K562 (cell line): Measurements from ENCODE around the gene USP13.
"Not testable (repeated sequence)": the region's sequence is repeated elsewhere in the genome, so short reads cannot be mapped to it uniquely, and the experiment has no call there.

Experiments
- ERF ChIP-seq: fragments of 450-650 bp; formaldehyde crosslinking; IDR thresholded peaks from 2 replicates; pipeline ENCODE4 v1.4.0; 2020; ENCODE audit warnings: mild to moderate bottlenecking, mixed read lengths
- MAFK ChIP-seq: IDR thresholded peaks from 2 replicates; pipeline ENCODE4 v1.6.1; 2011; ENCODE audit warnings: low read length, improper control_type of control experiment
- NR2C2 ChIP-seq, 2 experiments: fragments of 200-800 bp in 1 of 2; sonication (Bioruptor generic) in 1 of 2; sonication (generic) in 1 of 2; formaldehyde crosslinking in 1 of 2; IDR thresholded peaks; 2 replicates each; pipeline versions ENCODE4 v1.6.1 to v1.8.0; 2016 to 2022; ENCODE audit warnings: mild to moderate bottlenecking in 1 of 2, missing compliant biosample characterization in 1 of 2, missing genetic modification characterization in 1 of 2, missing genetic modification reagents in 1 of 2
- POLR2A ChIP-seq: fragments of 450-650 bp; conservative IDR thresholded peaks from 2 replicates; pipeline ENCODE4 v1.6.1; 2016
- RBM39 ChIP-seq: fragments of 200-400 bp; formaldehyde crosslinking; optimal IDR thresholded peaks from 2 replicates; pipeline ENCODE3; 2018; ENCODE audit warnings: low read depth, low read length
- SMC3 ChIP-seq: conservative IDR thresholded peaks from 2 replicates; pipeline ENCODE4 v1.6.1; 2011; ENCODE audit warnings: low read depth, low read length, improper control_type of control experiment; ENCODE audit not compliant: insufficient read depth
- SPI1 ChIP-seq: IDR thresholded peaks from 2 replicates; pipeline ENCODE4 v1.6.1; 2011; ENCODE audit warnings: low read depth, low read length, control low read depth, borderline replicate concordance
- U2AF2 ChIP-seq: fragments of 200-400 bp; formaldehyde crosslinking; optimal IDR thresholded peaks from 2 replicates; pipeline ENCODE3; 2017; ENCODE audit warnings: low read depth, mild to moderate bottlenecking, low read length
- TF ChIP-seq, protein P1 (sequence below): fragments of 450-650 bp; formaldehyde crosslinking; IDR thresholded peaks from 2 replicates; pipeline ENCODE4 v1.4.0; 2022; ENCODE audit warnings: missing genetic modification characterization
- TF ChIP-seq, protein P2 (sequence below), 3 experiments: IDR thresholded peaks in 2 of 3; conservative IDR thresholded peaks in 1 of 3; 2 replicates each; pipeline ENCODE4 v1.5.1; 2011 to 2012; ENCODE audit warnings: low read length in 3 of 3, mild to moderate bottlenecking in 3 of 3, control low read depth in 2 of 3, improper control_type of control experiment in 1 of 3, inconsistent platforms in 1 of 3, low read depth in 1 of 3, mixed read lengths in 1 of 3, moderate library complexity in 1 of 3; ENCODE audit not compliant: insufficient read depth in 2 of 3
- TF ChIP-seq, protein P3 (sequence below): fragments of 200-800 bp; sonication (Bioruptor generic); IDR thresholded peaks from 2 replicates; pipeline ENCODE4 v1.6.1; 2016; ENCODE audit warnings: missing genetic modification characterization, missing compliant biosample characterization
- TF ChIP-seq, protein P4 (sequence below): sonication (generic); formaldehyde crosslinking; IDR thresholded peaks from 2 replicates; pipeline ENCODE4 v1.8.1; 2023; ENCODE audit warnings: mild to moderate bottlenecking, missing genetic modification reagents
- TF ChIP-seq, protein P5 (sequence below): sonication (generic); formaldehyde crosslinking; IDR thresholded peaks from 2 replicates; pipeline ENCODE4 v1.8.0; 2022; ENCODE audit warnings: mild to moderate bottlenecking, missing genetic modification reagents

DNA sequence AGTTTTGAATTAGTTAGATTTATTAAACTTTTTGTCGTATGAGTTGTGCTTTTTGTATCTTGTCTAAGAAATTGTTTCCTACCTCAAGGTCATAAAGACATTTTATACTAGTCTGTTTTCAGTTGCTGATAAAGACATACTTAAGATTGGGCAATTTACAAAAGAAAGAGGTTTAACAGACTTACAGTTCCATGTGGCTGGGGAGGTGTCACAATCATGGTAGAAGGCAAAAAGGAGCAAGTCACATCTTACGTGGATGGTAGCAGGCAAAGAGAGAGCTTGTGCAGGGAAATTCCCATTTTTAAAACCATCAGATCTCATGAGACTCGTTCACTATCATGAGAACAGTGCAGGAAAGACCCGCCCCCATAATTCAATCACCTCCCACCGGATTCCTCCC, 30.4 kb downstream of the USP13 start:
- TF ChIP-seq U2AF2; SPI1; MAFK; SMC3; ERF (CRISPR knock-in tag); RBM39; NR2C2 (CRISPR knock-in tag; IDR thresholded peaks at IDR 0.05); NR2C2 (tag; IDR thresholded peaks at IDR 0.05); POLR2A: not testable (repeated sequence)
- TF ChIP-seq, protein P1, sequence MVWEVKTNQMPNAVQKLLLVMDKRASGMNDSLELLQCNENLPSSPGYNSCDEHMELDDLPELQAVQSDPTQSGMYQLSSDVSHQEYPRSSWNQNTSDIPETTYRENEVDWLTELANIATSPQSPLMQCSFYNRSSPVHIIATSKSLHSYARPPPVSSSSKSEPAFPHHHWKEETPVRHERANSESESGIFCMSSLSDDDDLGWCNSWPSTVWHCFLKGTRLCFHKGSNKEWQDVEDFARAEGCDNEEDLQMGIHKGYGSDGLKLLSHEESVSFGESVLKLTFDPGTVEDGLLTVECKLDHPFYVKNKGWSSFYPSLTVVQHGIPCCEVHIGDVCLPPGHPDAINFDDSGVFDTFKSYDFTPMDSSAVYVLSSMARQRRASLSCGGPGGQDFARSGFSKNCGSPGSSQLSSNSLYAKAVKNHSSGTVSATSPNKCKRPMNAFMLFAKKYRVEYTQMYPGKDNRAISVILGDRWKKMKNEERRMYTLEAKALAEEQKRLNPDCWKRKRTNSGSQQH (CRISPR knock-in tag): not testable (repeated sequence)
- TF ChIP-seq, protein P2, sequence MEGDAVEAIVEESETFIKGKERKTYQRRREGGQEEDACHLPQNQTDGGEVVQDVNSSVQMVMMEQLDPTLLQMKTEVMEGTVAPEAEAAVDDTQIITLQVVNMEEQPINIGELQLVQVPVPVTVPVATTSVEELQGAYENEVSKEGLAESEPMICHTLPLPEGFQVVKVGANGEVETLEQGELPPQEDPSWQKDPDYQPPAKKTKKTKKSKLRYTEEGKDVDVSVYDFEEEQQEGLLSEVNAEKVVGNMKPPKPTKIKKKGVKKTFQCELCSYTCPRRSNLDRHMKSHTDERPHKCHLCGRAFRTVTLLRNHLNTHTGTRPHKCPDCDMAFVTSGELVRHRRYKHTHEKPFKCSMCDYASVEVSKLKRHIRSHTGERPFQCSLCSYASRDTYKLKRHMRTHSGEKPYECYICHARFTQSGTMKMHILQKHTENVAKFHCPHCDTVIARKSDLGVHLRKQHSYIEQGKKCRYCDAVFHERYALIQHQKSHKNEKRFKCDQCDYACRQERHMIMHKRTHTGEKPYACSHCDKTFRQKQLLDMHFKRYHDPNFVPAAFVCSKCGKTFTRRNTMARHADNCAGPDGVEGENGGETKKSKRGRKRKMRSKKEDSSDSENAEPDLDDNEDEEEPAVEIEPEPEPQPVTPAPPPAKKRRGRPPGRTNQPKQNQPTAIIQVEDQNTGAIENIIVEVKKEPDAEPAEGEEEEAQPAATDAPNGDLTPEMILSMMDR (IDR thresholded peaks at IDR 0.05 in 2 of 3, conservative IDR thresholded peaks at IDR 0.05 in 1 of 3; ENCODE audit: insufficient read depth in 2 of 3, low read depth in 1 of 3, low read length in 3 of 3): not testable (repeated sequence)
- TF ChIP-seq, protein P3, sequence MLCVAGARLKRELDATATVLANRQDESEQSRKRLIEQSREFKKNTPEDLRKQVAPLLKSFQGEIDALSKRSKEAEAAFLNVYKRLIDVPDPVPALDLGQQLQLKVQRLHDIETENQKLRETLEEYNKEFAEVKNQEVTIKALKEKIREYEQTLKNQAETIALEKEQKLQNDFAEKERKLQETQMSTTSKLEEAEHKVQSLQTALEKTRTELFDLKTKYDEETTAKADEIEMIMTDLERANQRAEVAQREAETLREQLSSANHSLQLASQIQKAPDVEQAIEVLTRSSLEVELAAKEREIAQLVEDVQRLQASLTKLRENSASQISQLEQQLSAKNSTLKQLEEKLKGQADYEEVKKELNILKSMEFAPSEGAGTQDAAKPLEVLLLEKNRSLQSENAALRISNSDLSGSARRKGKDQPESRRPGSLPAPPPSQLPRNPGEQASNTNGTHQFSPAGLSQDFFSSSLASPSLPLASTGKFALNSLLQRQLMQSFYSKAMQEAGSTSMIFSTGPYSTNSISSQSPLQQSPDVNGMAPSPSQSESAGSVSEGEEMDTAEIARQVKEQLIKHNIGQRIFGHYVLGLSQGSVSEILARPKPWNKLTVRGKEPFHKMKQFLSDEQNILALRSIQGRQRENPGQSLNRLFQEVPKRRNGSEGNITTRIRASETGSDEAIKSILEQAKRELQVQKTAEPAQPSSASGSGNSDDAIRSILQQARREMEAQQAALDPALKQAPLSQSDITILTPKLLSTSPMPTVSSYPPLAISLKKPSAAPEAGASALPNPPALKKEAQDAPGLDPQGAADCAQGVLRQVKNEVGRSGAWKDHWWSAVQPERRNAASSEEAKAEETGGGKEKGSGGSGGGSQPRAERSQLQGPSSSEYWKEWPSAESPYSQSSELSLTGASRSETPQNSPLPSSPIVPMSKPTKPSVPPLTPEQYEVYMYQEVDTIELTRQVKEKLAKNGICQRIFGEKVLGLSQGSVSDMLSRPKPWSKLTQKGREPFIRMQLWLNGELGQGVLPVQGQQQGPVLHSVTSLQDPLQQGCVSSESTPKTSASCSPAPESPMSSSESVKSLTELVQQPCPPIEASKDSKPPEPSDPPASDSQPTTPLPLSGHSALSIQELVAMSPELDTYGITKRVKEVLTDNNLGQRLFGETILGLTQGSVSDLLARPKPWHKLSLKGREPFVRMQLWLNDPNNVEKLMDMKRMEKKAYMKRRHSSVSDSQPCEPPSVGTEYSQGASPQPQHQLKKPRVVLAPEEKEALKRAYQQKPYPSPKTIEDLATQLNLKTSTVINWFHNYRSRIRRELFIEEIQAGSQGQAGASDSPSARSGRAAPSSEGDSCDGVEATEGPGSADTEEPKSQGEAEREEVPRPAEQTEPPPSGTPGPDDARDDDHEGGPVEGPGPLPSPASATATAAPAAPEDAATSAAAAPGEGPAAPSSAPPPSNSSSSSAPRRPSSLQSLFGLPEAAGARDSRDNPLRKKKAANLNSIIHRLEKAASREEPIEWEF (CRISPR knock-in tag): not testable (repeated sequence)
- TF ChIP-seq, protein P4, sequence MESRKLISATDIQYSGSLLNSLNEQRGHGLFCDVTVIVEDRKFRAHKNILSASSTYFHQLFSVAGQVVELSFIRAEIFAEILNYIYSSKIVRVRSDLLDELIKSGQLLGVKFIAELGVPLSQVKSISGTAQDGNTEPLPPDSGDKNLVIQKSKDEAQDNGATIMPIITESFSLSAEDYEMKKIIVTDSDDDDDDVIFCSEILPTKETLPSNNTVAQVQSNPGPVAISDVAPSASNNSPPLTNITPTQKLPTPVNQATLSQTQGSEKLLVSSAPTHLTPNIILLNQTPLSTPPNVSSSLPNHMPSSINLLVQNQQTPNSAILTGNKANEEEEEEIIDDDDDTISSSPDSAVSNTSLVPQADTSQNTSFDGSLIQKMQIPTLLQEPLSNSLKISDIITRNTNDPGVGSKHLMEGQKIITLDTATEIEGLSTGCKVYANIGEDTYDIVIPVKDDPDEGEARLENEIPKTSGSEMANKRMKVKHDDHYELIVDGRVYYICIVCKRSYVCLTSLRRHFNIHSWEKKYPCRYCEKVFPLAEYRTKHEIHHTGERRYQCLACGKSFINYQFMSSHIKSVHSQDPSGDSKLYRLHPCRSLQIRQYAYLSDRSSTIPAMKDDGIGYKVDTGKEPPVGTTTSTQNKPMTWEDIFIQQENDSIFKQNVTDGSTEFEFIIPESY (CRISPR knock-in tag): not testable (repeated sequence)
- TF ChIP-seq, protein P5, sequence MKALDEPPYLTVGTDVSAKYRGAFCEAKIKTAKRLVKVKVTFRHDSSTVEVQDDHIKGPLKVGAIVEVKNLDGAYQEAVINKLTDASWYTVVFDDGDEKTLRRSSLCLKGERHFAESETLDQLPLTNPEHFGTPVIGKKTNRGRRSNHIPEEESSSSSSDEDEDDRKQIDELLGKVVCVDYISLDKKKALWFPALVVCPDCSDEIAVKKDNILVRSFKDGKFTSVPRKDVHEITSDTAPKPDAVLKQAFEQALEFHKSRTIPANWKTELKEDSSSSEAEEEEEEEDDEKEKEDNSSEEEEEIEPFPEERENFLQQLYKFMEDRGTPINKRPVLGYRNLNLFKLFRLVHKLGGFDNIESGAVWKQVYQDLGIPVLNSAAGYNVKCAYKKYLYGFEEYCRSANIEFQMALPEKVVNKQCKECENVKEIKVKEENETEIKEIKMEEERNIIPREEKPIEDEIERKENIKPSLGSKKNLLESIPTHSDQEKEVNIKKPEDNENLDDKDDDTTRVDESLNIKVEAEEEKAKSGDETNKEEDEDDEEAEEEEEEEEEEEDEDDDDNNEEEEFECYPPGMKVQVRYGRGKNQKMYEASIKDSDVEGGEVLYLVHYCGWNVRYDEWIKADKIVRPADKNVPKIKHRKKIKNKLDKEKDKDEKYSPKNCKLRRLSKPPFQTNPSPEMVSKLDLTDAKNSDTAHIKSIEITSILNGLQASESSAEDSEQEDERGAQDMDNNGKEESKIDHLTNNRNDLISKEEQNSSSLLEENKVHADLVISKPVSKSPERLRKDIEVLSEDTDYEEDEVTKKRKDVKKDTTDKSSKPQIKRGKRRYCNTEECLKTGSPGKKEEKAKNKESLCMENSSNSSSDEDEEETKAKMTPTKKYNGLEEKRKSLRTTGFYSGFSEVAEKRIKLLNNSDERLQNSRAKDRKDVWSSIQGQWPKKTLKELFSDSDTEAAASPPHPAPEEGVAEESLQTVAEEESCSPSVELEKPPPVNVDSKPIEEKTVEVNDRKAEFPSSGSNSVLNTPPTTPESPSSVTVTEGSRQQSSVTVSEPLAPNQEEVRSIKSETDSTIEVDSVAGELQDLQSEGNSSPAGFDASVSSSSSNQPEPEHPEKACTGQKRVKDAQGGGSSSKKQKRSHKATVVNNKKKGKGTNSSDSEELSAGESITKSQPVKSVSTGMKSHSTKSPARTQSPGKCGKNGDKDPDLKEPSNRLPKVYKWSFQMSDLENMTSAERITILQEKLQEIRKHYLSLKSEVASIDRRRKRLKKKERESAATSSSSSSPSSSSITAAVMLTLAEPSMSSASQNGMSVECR (CRISPR knock-in tag): not testable (repeated sequence)
